Measurements from ENCODE around the gene DNAAF1. TPM values are rescaled to one million over a fixed set of nuclear protein-coding genes. Genes with fewer than 3 reads are reported as not detected.

Gene DNAAF1
- polyA plus RNA-seq, 2 of the 4 experiments (the other 2 are of a cell fraction), result 0.13 to 0.14 TPM

DNA sequence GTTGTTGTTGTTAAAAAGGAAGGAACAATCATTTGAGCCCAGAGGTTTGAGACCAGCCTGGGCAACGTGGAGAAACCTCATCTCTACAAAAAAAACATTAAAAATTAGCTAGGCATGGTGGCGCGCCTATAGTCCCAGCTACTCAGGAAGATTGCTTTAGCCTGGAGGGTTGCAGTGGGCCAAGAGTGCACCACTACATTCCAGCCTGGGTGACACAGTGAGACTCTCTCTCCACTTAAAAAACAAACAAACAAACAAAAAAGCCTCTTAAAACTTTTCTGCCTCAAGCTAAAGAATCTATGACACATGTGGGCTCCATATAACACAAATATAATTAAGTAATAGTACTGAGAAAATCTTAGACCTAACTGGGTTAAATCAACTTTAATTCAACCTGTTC lies 40.9 kb upstream of the DNAAF1 start:
- ChIA-PET POLR2A (no interaction called here), CTCF (interaction anchor here (0.8 to 3.3 kb wide), 6 partner anchors 12 to 622 kb away, joined by 3 to 17 read pairs (median 4); partner anchors contain the start of genes MBTPS1 and TAF1C)
- Histone ChIP-seq H3K4me3 (no peak overlapping the region), H3K4me2 (no peak overlapping the region), H3K4me1 (peaks cover 20% of the 10 kb centered on the region), H3K27ac (no peak overlapping the region), H3K9me3 (no peaks in the 10 kb centered on the region)
- DNase-seq (ENCODE audit: low read depth in 1 of 2, low spot score in 1 of 2), result no peak
- ATAC-seq, result no peak
- TF ChIP-seq KDM5A (IDR thresholded peaks at IDR 0.05) (no peak), MYC (IDR thresholded peaks at IDR 0.05; ENCODE audit: borderline replicate concordance, low read length) (no peak), NFE2L2 (conservative IDR thresholded peaks at IDR 0.05; ENCODE audit: low read length) (no peak), CHD2 (IDR thresholded peaks at IDR 0.05; ENCODE audit: low read length, partially characterized antibody) (no peak), E2F6 (IDR thresholded peaks at IDR 0.05; ENCODE audit: borderline replicate concordance, low read depth) (no peak), ZFP36 (IDR thresholded peaks at IDR 0.05; ENCODE audit: borderline replicate concordance, partially characterized antibody) (no peak), GATA3 (IDR thresholded peaks at IDR 0.05; ENCODE audit: borderline replicate concordance) (no peak), FOSL2 (IDR thresholded peaks at IDR 0.05) (no peak), FOSL2 (CRISPR knock-in tag; IDR thresholded peaks at IDR 0.05) (no peak), HOXB5 (CRISPR knock-in tag; IDR thresholded peaks at IDR 0.05) (no peak), CBX8 (IDR thresholded peaks at IDR 0.05) (no peak), NR3C1 (IDR thresholded peaks at IDR 0.05) (no peak), HDAC2 (IDR thresholded peaks at IDR 0.05) (no peak), FOSB (CRISPR knock-in tag; IDR thresholded peaks at IDR 0.05) (no peak), BCL3 (IDR thresholded peaks at IDR 0.05) (no peak), CEBPB (IDR thresholded peaks at IDR 0.05) (no peak), POLR2AphosphoS2 (conservative IDR thresholded peaks at IDR 0.05; ENCODE audit: low read length) (no peak)
- TF ChIP-seq, protein P1, sequence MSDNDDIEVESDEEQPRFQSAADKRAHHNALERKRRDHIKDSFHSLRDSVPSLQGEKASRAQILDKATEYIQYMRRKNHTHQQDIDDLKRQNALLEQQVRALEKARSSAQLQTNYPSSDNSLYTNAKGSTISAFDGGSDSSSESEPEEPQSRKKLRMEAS (IDR thresholded peaks at IDR 0.05), result no peak
- TF ChIP-seq, protein P2, sequence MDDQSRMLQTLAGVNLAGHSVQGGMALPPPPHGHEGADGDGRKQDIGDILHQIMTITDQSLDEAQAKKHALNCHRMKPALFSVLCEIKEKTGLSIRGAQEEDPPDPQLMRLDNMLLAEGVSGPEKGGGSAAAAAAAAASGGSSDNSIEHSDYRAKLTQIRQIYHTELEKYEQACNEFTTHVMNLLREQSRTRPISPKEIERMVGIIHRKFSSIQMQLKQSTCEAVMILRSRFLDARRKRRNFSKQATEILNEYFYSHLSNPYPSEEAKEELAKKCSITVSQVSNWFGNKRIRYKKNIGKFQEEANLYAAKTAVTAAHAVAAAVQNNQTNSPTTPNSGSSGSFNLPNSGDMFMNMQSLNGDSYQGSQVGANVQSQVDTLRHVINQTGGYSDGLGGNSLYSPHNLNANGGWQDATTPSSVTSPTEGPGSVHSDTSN (IDR thresholded peaks at IDR 0.05), result no peak
- FAIRE-seq, result no peak
- WGBS (ENCODE audit: missing lambda C conversion rate), result 83% methylated on average over 3 of the region's 3 CpGs

DNA sequence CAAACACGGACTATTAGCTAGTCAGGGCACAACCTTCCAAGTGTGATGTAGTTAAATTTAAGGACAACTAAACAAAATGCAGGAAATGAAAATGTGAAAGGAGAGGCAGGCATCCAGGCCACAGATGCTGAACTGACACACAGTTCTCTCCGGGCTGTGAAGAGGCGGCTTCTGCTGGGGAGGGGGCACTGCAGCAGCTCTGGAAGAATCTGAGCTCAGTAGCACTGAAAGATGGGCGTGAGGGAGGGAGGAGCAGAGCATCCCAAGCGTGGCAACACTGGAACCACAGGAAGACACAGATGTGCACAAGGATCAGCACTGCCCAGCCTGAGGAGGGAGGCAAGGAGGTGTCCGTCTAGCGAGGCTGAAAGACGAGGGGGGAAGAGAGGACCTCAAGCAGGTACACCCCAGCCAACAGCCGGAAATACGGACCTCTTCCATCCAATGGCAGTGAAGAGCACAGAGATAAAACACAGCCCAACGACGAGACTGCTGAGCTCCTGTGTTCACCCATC lies 39.8 kb upstream of the DNAAF1 start:
- no peaks in the 10 kb centered on the region for H3K9me3 ChIP-seq
- ATAC-seq, result no peak
- no peak overlapping the region for H3K4me3 ChIP-seq
- DNase-seq (ENCODE audit: low read depth in 1 of 2, low spot score in 1 of 2), result no peak
- TF ChIP-seq ZFP36 (IDR thresholded peaks at IDR 0.05; ENCODE audit: borderline replicate concordance, partially characterized antibody), result no peak
- TF ChIP-seq BHLHE40 (IDR thresholded peaks at IDR 0.05; ENCODE audit: low read depth, low read length), result no peak
- no peak for TF ChIP-seq GATA3 (IDR thresholded peaks at IDR 0.05; ENCODE audit: borderline replicate concordance)
- TF ChIP-seq JUNB (IDR thresholded peaks at IDR 0.05), result no peak
- no peak for TF ChIP-seq CBX8 (IDR thresholded peaks at IDR 0.05)
- WGBS (ENCODE audit: missing lambda C conversion rate), result 91% methylated on average over 12 of the region's 12 CpGs
- peaks cover 11% of the 10 kb centered on the region; the same call in 2 of the 3 replicates for H3K4me1 ChIP-seq
- no peak overlapping the region for H3K27ac ChIP-seq
- no peak overlapping the region for H3K4me2 ChIP-seq
- ChIA-PET POLR2A (interaction anchor here (1.0 kb wide), 1 partner anchor 12 kb away, joined by 3 read pairs; the partner anchor contains the start of gene MBTPS1), CTCF (interaction anchor here (0.6 to 2.8 kb wide), 10 partner anchors 11 to 621 kb away, joined by 3 to 14 read pairs (median 4); partner anchors contain the start of genes MBTPS1 and TAF1C)
- no peak for FAIRE-seq

All from A549 (cell line).